Endothelial cell of umbilical vein (primary cell): ENCODE measurements around the gene IRS1. TPM values are rescaled to one million over a fixed set of nuclear protein-coding genes. Genes with fewer than 3 reads are reported as not detected.

Source experiments
- BruUV-seq: library from RNA; stranded (reverse); fragments of 400-500 nt; replicated peaks from 2 replicates; lab custom pipeline; 2021; lab: Mats Ljungman, UMichigan
- CTCF ChIA-PET: fragments of 300-600, 350-600 bp; sonication (Branson Sonifier 250); formaldehyde crosslinking; loops from one replicate; lab custom pipeline; 2021; ENCODE audit warnings: antibody characterized with exemption, inconsistent platforms; lab: Charles Lee
- POLR2A ChIA-PET: fragments of 300-600, 350-600 bp; sonication (Branson Sonifier 250); formaldehyde crosslinking; loops from one replicate; lab custom pipeline; 2021; ENCODE audit warnings: antibody characterized with exemption, inconsistent platforms; lab: Charles Lee
- DNase-seq: peaks from one replicate; pipeline ENCODE4 v3.0.0-alpha.2; 2011; ENCODE audit warnings: low read depth, low spot score
- FAIRE-seq: peaks from 2 replicates; lab custom pipeline; 2011; peaks lifted over from hg19 to GRCh38; lab: Jason Lieb, UNC
- H2AFZ ChIP-seq: 2 replicates; pipeline ENCODE4 v1.6.0; 2012; ENCODE audit warnings: low read depth, low read length, control low read depth, inconsistent platforms
- H3K27ac ChIP-seq: 2 replicates; pipeline ENCODE4 v1.5.1; 2011; ENCODE audit warnings: low read depth, mild to moderate bottlenecking, control low read depth, low read length, moderate library complexity; ENCODE audit not compliant: insufficient read depth
- H3K27me3 ChIP-seq, 2 experiments: 2 replicates each; pipeline versions ENCODE4 v1.6.0 to v1.6.1; 2011; ENCODE audit warnings: low read length in 2 of 2, mixed read lengths in 1 of 2; ENCODE audit not compliant: control insufficient read depth in 2 of 2, insufficient read depth in 2 of 2
- H3K36me3 ChIP-seq, 2 experiments: 2 replicates in 1 of 2; 3 replicates in 1 of 2; pipeline ENCODE4 v1.5.1; 2011; ENCODE audit warnings: low read length in 2 of 2, mild to moderate bottlenecking in 1 of 2, moderate library complexity in 1 of 2; ENCODE audit not compliant: control insufficient read depth in 2 of 2, insufficient read depth in 2 of 2; ENCODE audit errors: extremely low read depth in 1 of 2
- H3K4me1 ChIP-seq: 3 replicates; pipeline ENCODE4 v1.5.1; 2011; ENCODE audit warnings: mild to moderate bottlenecking, low read length; ENCODE audit not compliant: control insufficient read depth, insufficient read depth; ENCODE audit errors: extremely low read depth
- H3K4me2 ChIP-seq: 2 replicates; pipeline ENCODE4 v1.6.1; 2011; ENCODE audit warnings: low read length, control low read depth, mixed read lengths; ENCODE audit not compliant: insufficient read depth
- H3K4me3 ChIP-seq, 3 experiments: fragments of 200-600 bp in 1 of 3; sonication (generic), shearing (Covaris generic) in 1 of 3; replicated peaks in 1 of 3; 2 replicates each; pipeline ENCODE4 v1.5.1; 2011 to 2016; ENCODE audit warnings: control low read depth in 3 of 3, low read length in 3 of 3, mild to moderate bottlenecking in 2 of 3, inconsistent platforms in 1 of 3, low read depth in 1 of 3, moderate library complexity in 1 of 3; ENCODE audit not compliant: insufficient read depth in 1 of 3
- H3K79me2 ChIP-seq: 2 replicates; pipeline ENCODE4 v1.6.0; 2012; ENCODE audit warnings: low read length, inconsistent platforms; ENCODE audit not compliant: control insufficient read depth, insufficient read depth
- H3K9ac ChIP-seq: replicated peaks from 2 replicates; pipeline ENCODE3; 2011; ENCODE audit warnings: low read length, control low read depth; ENCODE audit not compliant: insufficient read depth; ENCODE audit errors: extremely low read depth
- H3K9me1 ChIP-seq: replicated peaks from 3 replicates; pipeline ENCODE4 v1.6.0; 2011; ENCODE audit warnings: mild to moderate bottlenecking, low read length; ENCODE audit not compliant: control insufficient read depth, insufficient read depth; ENCODE audit errors: extremely low read depth
- H3K9me3 ChIP-seq: replicated peaks from 2 replicates; pipeline ENCODE4 v1.5.1; 2012; ENCODE audit warnings: low read length, inconsistent platforms; ENCODE audit not compliant: control insufficient read depth, insufficient read depth
- H4K20me1 ChIP-seq: replicated peaks from 2 replicates; pipeline ENCODE3; 2011; ENCODE audit warnings: mild to moderate bottlenecking, low read length; ENCODE audit not compliant: control insufficient read depth, insufficient read depth; ENCODE audit errors: extremely low read depth
- CTCF ChIP-seq, 2 donors: IDR thresholded peaks; 1 replicate in 1 of 2; 2 replicates in 1 of 2; pipeline ENCODE4 v1.5.1; 2011; ENCODE audit warnings: low read length in 2 of 2, mild to moderate bottlenecking in 2 of 2, moderate library complexity in 2 of 2, control low read depth in 1 of 2, inconsistent platforms in 1 of 2, low read depth in 1 of 2; ENCODE audit not compliant: insufficient read depth in 1 of 2; ENCODE audit errors: extremely low read depth in 1 of 2
- EZH2 ChIP-seq: IDR thresholded peaks from 2 replicates; pipeline ENCODE4 v1.6.1; 2012; ENCODE audit warnings: borderline replicate concordance, low read depth, mild to moderate bottlenecking, moderate library complexity, low read length, inconsistent platforms; ENCODE audit not compliant: severe bottlenecking
- FOS ChIP-seq: IDR thresholded peaks from 2 replicates; pipeline ENCODE4 v1.6.1; 2011; ENCODE audit warnings: mild to moderate bottlenecking, low read length, moderate library complexity, borderline replicate concordance; ENCODE audit not compliant: insufficient read depth
- GATA2 ChIP-seq: IDR thresholded peaks from 2 replicates; pipeline ENCODE4 v1.7.0; 2011; ENCODE audit warnings: low read depth, mild to moderate bottlenecking, moderate library complexity, mixed read lengths, low read length; ENCODE audit not compliant: insufficient read length, insufficient read depth
- JUN ChIP-seq: IDR thresholded peaks from 2 replicates; pipeline ENCODE4 v1.6.1; 2011; ENCODE audit warnings: borderline replicate concordance, low read depth; ENCODE audit not compliant: insufficient read length, insufficient read depth
- MYC ChIP-seq: IDR thresholded peaks from one replicate; pipeline ENCODE4 v1.6.1; 2011; ENCODE audit warnings: mild to moderate bottlenecking, low read depth, low read length
- POLR2A ChIP-seq: IDR thresholded peaks from 2 replicates; pipeline ENCODE4 v1.6.1; 2012; ENCODE audit warnings: low read depth, mild to moderate bottlenecking, control low read depth, low read length
- dilution Hi-C: fragments of 300-500 bp; cut with MboI; formaldehyde crosslinking; loops from one replicate; pipeline ENCODE4 v1.15.0; 2019; ENCODE audit warnings: low sequenced_read_pairs; ENCODE audit not compliant: extremely low pct_ligation_motif_present
- intact Hi-C: fragments of 100-400 bp; cut with micrococcal nuclease; formaldehyde crosslinking; loops from one replicate; pipeline ENCODE4 v1.10.0; 2022
- polyA plus RNA-seq, 4 experiments: library from polyadenylated mRNA; depleted of rRNA in 3 of 4; stranded (reverse) in 3 of 4; unstranded in 1 of 4; fragments of >200 nt; gene quantifications; 2 replicates each; pipeline versions ENCODE4 v1.2.1 to v1.2.3, GENCODE V29; 2011 to 2012; ENCODE audit warnings: missing spikeins in 1 of 4
- total RNA-seq: library from RNA; stranded (reverse); gene quantifications from 2 replicates; pipeline ENCODE4 v1.2.3, GENCODE V29; 2021

IRS1 gene
- total and polyA plus RNA-seq, 2 donors (not counting 3 experiments of a cell fraction or from before 2014, with no cell fraction given) = 0.10 to 0.11 TPM

GRCh38 chr2:226790011-226790410 is 9.6 kb downstream of the IRS1 start:
- no peak for TF ChIP-seq EZH2
- dilution Hi-C loops (no loop called here), intact Hi-C loops (loop anchor here (5.0 to 10.0 kb wide), 2 partner anchors 578 to 755 kb away; no protein-coding TSS in a partner anchor)
- Histone ChIP-seq H3K27me3 (peaks cover 4 to 22% of the 10 kb centered on the region in 2 experiments), H3K27ac (no peak overlapping the region), H3K4me2 (no peak overlapping the region), H2AFZ (no peak overlapping the region), H3K79me2 (no peaks in the 10 kb centered on the region), H3K9me1 (no peaks in the 10 kb centered on the region), H4K20me1 (no peaks in the 10 kb centered on the region), H3K9ac (no peak overlapping the region), H3K36me3 (no peaks in the 10 kb centered on the region), H3K9me3 (no peaks in the 10 kb centered on the region), H3K4me3 (no peak overlapping the region), H3K4me1 (peaks cover 4% of the 10 kb centered on the region)
- CTCF ChIA-PET = interaction anchor here (1.2 to 4.2 kb wide), 2 partner anchors 8 to 13 kb away, joined by 3 to 26 read pairs; no protein-coding TSS in a partner anchor
- DNase-seq (no peak), FAIRE-seq (no peak)
- no TSS peak for BruUV-seq
- POLR2A ChIA-PET = no interaction called here

DNA sequence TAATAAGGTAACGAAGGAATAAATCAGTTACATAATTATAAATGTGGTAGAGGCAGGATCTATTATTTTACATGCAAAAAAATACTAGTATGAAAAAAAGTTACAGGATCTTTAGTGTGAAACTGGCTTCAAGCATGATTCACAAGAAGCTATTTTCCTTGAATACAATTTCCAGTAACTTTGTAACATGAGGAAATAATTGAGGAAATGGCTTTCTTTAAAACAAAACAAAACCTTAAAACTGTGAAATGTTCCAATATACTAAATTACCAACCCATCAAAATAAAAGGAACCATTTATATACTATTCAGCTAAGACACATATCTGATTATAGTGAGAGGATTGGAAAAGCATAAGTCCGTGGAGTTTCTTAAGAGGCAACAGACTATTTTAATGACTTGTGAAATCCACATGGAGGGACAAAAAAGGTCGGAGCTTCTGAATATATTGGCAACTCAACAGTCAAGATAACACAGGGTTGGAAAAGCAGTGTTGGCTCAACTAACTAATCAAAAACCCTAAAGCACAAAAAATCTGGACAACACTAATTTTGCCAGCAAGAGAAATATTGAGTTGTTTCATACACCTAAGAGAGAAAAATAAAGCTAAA is 10.6 kb downstream of the IRS1 start:
- H3K9me1 ChIP-seq = no peaks in the 10 kb centered on the region
- H4K20me1 ChIP-seq = no peaks in the 10 kb centered on the region
- H3K4me1 ChIP-seq = peaks cover 4% of the 10 kb centered on the region
- H3K4me3 ChIP-seq = no peak overlapping the region
- peaks cover 4 to 20% of the 10 kb centered on the region in 2 experiments for H3K27me3 ChIP-seq
- ChIA-PET CTCF (interaction anchor here (1.2 to 4.2 kb wide), 4 partner anchors 9 to 1124 kb away, joined by 3 to 26 read pairs (median 5); no protein-coding TSS in a partner anchor), POLR2A (no interaction called here)
- no peak overlapping the region for H3K9ac ChIP-seq
- DNase-seq = no peak
- H3K27ac ChIP-seq = no peak overlapping the region
- H3K9me3 ChIP-seq = no peaks in the 10 kb centered on the region
- FAIRE-seq = no peak
- no TSS peak for BruUV-seq
- H2AFZ ChIP-seq = no peak overlapping the region
- no peak overlapping the region for H3K4me2 ChIP-seq
- no peaks in the 10 kb centered on the region for H3K79me2 ChIP-seq
- H3K36me3 ChIP-seq = no peaks in the 10 kb centered on the region
- no peak for TF ChIP-seq JUN
- no peak for TF ChIP-seq FOS
- no peak for TF ChIP-seq CTCF (IDR thresholded peaks at IDR 0.05; ENCODE audit: extremely low read depth in 1 of 2, insufficient read depth in 1 of 2, low read depth in 1 of 2, low read length in 2 of 2)
- no peak for TF ChIP-seq POLR2A
- no peak for TF ChIP-seq GATA2
- no peak for TF ChIP-seq MYC
- intact Hi-C loops (no loop called here), dilution Hi-C loops (no loop called here)
